C1 segment of cervical spinal cord (tissue), 14 donors: Measurements from ENCODE around the gene PIK3R6.

Source experiments
- DNase-seq, 14 donors: peaks; one replicate each; lab custom pipeline; 2025; lab: John Stamatoyannopoulos, UW

PIK3R6 gene

DNA sequence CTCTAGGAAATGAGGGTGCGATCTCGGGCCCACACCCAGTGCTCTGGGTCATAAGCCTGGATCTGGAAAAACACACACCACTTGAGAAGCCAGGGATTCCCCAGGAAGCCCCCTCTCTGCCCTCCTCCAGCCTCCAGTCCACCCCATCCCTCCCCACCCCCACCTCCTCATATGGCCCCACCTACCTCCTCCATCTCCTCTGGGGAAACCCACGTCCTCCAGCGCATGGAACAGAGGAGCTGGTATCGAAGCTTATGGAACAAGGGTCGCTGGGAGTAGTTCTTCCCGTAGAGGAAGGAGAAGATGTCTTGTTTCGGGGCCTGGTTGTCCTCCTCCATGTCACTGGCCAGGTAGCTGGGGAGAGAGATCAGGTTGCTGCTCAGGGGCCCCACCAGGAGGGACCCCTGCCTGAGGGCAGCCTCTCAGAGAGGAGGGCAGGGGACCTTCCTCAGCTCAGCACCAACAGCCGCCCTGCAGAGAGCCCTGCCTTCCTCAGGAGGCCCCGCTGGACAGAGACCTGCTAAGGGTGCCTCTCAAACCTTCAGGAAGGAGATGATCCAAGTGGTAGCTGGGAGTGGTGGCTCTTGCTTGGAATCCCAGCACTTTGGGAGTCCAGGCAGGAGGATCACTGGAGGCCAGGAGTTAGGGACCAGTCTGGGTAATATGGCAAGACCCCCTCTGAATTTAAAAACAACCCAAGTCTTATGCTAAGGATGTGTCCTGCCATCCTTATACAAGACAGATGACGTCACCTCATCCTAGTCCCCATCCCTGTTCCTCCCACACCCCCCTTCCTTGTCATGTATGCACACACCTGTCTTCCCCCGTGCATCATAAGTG, 114.1 kb downstream of the PIK3R6 start:
- DNase-seq = no peak
